Measurements from ENCODE around the gene ZNF93. TPM values are rescaled to one million over a fixed set of nuclear protein-coding genes. Genes with fewer than 3 reads are reported as not detected.
A peak's percentile ranks its signal among the peaks of the same experiment; 100 is the strongest.

The ZNF93 gene
- total and polyA plus RNA-seq, 2 of the 13 experiments (the other 11 are each of a cell fraction or from before 2014, with no cell fraction given), result 0.49 to 0.66 TPM

GRCh38 chr19:19858751-19859150 lies 42.0 kb upstream of the ZNF93 start:
- 12% methylated on average over 2 of the region's 2 CpGs for WGBS (ENCODE audit: low lambda C conversion rate)
- TF ChIP-seq ZNF770 (CRISPR knock-in tag; IDR thresholded peaks at IDR 0.05) (peak; percentile 81), NONO (IDR thresholded peaks at IDR 0.05) (no peak), NONO (CRISPR knock-in tag; conservative IDR thresholded peaks at IDR 0.05) (no peak)

GRCh38 chr19:19860756-19861390 lies 39.9 kb upstream of the ZNF93 start:
- H3K9me3 ChIP-seq (ENCODE audit: low read length), result no peaks in the 10 kb centered on the region
- in situ Hi-C loops (cut with HindIII; ENCODE audit: extremely low pct_ligation_motif_present, low pct_unique_long_range_greater_than_20kb), result no loop called here
- no peak for FAIRE-seq
- no peaks in the 10 kb centered on the region for H3K36me3 ChIP-seq (replicated peaks in 1 of 2; ENCODE audit: control insufficient read depth in 1 of 2, insufficient read depth in 2 of 2, low read length in 2 of 2)
- H3K27me3 ChIP-seq (ENCODE audit: control insufficient read depth in 1 of 2, insufficient read depth in 2 of 2, low read length in 2 of 2), result no peaks in the 10 kb centered on the region
- H3K4me3 ChIP-seq (replicated peaks in 1 of 3; ENCODE audit: insufficient read depth in 1 of 3, low read depth in 2 of 3, low read length in 3 of 3), result no peak overlapping the region
- intact Hi-C loops (cut with micrococcal nuclease; ENCODE audit: unreplicated experiment), result no loop called here
- 59% methylated on average over 22 of the region's 29 CpGs for WGBS (ENCODE audit: low lambda C conversion rate)
- DNase-seq (ENCODE audit: low spot score), result no peak
- no peak overlapping the region for H3K9ac ChIP-seq (ENCODE audit: insufficient read depth, low read depth, low read length)
- no peak overlapping the region for H3K4me2 ChIP-seq (ENCODE audit: low read depth, low read length)
- H4K20me1 ChIP-seq (ENCODE audit: insufficient read depth, low read length), result no peaks in the 10 kb centered on the region
- CTCF ChIA-PET (ENCODE audit: low intra/inter-chr PET ratio, low total read pairs), result no interaction called here
- H3K4me1 ChIP-seq (ENCODE audit: insufficient read depth, low read length), result peaks cover 29% of the 10 kb centered on the region
- TF ChIP-seq ZSCAN29 (CRISPR knock-in tag; conservative IDR thresholded peaks at IDR 0.05), result no peak
- TF ChIP-seq NFYB (CRISPR knock-in tag; IDR thresholded peaks at IDR 0.05), result peak; percentile 34; the same call in 1 of the 2 replicates
- no peak for TF ChIP-seq YEATS4 (CRISPR knock-in tag; IDR thresholded peaks at IDR 0.05; ENCODE audit: borderline replicate concordance)
- TF ChIP-seq TMF1 (CRISPR knock-in tag; IDR thresholded peaks at IDR 0.05; ENCODE audit: low read depth), result no peak
- TF ChIP-seq ZNF687 (CRISPR knock-in tag; IDR thresholded peaks at IDR 0.05), result peak; percentile 18; the same call in 1 of the 2 replicates
- TF ChIP-seq AGO1 (IDR thresholded peaks at IDR 0.05; ENCODE audit: low read depth, low read length, poor library complexity, severe bottlenecking), result no peak
- H3K79me2 ChIP-seq (ENCODE audit: insufficient read depth, low read length), result peaks cover under 1% of the 10 kb centered on the region
- no TSS peak for BruUV-seq (replicated peaks)
- ATAC-seq, result no peak
- H3K27ac ChIP-seq (ENCODE audit: extremely low read length, insufficient read depth, low read length), result no peak overlapping the region
- POLR2A ChIA-PET, result no interaction called here
- H2AFZ ChIP-seq (ENCODE audit: low read length), result no peak overlapping the region

More at GRCh38 chr19:19858751-19859150, 42.0 kb upstream of the ZNF93 start:
- H3K79me2 ChIP-seq (ENCODE audit: insufficient read depth, low read length), result no peaks in the 10 kb centered on the region
- H3K9me3 ChIP-seq (ENCODE audit: low read length), result no peaks in the 10 kb centered on the region
- no peak overlapping the region for H3K27ac ChIP-seq (ENCODE audit: extremely low read length, insufficient read depth, low read length)
- no peaks in the 10 kb centered on the region for H3K36me3 ChIP-seq (replicated peaks in 1 of 2; ENCODE audit: control insufficient read depth in 1 of 2, insufficient read depth in 2 of 2, low read length in 2 of 2)
- in situ Hi-C loops (cut with HindIII; ENCODE audit: extremely low pct_ligation_motif_present, low pct_unique_long_range_greater_than_20kb) (no loop called here), intact Hi-C loops (cut with micrococcal nuclease; ENCODE audit: unreplicated experiment) (no loop called here)
- no peak overlapping the region for H3K4me3 ChIP-seq (replicated peaks in 1 of 3; ENCODE audit: insufficient read depth in 1 of 3, low read depth in 2 of 3, low read length in 3 of 3)
- H3K9ac ChIP-seq (ENCODE audit: insufficient read depth, low read depth, low read length), result no peak overlapping the region
- H4K20me1 ChIP-seq (ENCODE audit: insufficient read depth, low read length), result no peaks in the 10 kb centered on the region
- H3K4me1 ChIP-seq (ENCODE audit: insufficient read depth, low read length), result peaks cover 29% of the 10 kb centered on the region
- H3K27me3 ChIP-seq (ENCODE audit: control insufficient read depth in 1 of 2, insufficient read depth in 2 of 2, low read length in 2 of 2), result no peaks in the 10 kb centered on the region
- no peak for DNase-seq (ENCODE audit: low spot score)
- H3K4me2 ChIP-seq (ENCODE audit: low read depth, low read length), result no peak overlapping the region
- FAIRE-seq, result no peak
- CTCF ChIA-PET (ENCODE audit: low intra/inter-chr PET ratio, low total read pairs), result no interaction called here
- no peak overlapping the region for H2AFZ ChIP-seq (ENCODE audit: low read length)
- no peak for ATAC-seq
- POLR2A ChIA-PET, result no interaction called here
- no TSS peak for BruUV-seq (replicated peaks)

All from HepG2 (cell line).